ENCODE data around the gene WBP2.
"Not testable (repeated sequence)": the region's sequence is repeated elsewhere in the genome, so short reads cannot be mapped to it uniquely, and the experiment has no call there.

The WBP2 gene

GRCh38 chr17:75813081-75814020 lies 41.8 kb downstream of the WBP2 start:
- DNase-seq (ENCODE audit: low read depth): no peak

DNA sequence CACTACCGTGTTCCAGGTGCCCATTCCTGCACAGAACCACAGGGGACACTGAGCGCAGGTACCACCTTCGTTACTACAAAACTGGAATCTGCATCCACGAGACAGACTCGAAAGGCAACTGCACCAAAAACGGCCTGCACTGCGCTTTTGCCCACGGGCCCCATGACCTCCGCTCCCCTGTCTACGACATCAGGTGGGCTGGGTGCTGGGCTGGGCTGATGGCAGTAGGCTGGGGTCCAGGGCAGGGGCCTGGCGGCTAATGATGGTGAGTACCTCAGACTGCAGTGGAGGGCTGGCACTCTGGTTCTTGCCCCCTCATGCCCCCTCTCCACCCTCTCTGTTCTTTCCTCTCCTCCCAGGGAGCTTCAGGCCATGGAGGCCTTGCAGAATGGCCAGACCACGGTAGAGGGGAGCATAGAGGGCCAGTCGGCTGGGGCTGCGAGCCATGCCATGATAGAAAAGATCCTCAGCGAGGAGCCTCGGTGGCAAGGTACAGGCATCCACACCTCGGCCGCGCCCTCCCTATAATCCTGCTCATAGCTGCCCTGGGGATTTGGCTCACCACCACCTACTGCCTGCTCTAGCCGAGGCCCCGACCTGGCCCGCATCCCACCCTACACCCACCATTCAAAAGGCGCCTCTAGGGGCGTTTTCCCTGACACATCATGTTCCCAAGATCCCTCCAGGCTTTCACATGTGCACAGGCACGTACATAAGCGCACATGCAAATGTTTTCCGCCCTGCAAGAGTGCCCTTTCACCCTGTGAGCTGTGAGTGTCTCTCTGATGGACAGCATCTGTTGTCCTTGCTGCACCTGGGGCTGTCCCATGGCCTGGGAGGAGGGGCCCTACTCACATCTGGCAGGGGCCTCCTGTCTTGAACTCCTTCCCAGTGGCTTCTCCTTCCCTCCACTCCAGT lies 42.8 kb downstream of the WBP2 start:
- DNase-seq (ENCODE audit: low read depth): no peak

DNA sequence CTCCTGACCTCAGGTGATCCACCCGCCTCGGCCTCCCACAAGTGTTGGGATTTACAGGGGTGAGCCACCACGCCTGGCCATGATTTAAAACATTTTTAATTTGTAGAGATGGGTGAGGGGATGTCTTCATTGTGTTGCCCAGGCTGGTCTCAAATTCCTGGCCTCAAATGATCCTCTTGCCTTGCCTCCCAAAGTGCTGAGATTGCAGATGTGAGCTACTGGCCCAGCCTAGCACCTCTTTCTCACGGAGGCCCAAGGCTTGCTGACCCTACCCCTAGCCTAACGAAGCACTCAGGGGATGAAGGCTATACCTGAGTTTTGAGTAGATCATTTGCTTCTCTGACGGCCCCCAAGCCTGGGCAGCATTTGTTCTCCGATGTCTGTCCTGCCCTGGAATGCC lies 44.0 kb downstream of the WBP2 start:
- DNase-seq (ENCODE audit: low read depth): no peak

DNA sequence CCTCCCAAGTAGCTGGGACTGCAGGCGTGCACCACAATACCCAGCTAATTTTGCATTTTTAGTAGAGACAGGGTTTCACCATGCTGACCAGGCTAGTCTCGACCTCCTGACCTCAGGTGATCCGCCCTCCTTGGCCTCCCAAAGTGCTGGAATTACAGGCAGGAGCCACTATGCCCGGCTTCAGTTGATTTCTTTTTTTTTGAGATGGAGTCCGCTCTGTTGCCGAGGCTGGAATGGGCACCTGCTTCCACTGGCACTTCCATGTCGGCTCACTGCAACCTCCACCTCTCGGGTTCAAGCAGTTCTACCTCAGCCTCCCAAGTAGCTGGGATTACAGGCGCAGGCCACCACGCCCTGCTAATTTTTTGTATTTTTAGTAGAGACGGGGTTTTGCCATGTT lies 44.4 kb downstream of the WBP2 start:
- DNase-seq (ENCODE audit: low read depth): not testable (repeated sequence)

- DNase-seq (ENCODE audit: low read depth): no peak
Measured at GRCh38 chr17:75810216-75810615, 44.9 kb downstream of the WBP2 start.

- no peak for DNase-seq (ENCODE audit: low read depth)
Measured at GRCh38 chr17:75809631-75810111, 45.5 kb downstream of the WBP2 start.

DNA sequence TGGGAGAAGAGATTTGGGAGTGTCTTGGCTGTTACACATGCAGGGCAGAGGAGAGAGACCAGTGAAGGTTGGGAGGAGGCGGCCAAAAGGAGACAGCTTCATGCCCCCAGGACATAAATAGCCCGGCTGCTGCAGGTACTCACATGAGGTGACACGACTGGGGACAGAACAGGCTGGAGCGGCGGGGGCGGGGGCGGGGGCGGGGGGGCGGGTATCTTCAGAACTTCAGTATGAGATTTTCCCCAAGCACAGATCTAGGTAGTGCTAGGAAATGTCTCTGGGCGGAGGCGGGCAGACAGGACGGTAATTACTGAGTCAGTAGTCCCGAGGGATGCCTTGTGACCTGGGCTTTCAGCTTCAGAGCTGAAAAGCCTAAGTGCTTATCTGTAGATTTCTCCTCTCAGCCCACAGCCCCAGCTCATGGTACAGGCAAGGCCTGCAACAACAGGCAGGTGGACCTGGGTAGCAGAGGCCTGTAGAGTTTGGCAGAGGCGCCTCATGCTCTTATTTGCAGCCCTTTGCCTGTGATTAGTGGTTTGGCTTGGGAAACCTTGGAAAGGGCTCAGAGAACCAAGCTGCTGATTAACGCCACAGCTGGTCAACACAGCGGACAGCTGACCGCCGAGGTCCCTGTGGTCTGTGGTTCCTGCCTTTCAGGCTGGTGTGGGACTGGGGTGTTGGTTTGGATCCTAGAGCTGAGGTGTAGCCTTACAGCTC lies 46.1 kb downstream of the WBP2 start:
- DNase-seq (ENCODE audit: low read depth): peak; percentile 51

GRCh38 chr17:75808549-75808904 lies 46.6 kb downstream of the WBP2 start:
- DNase-seq (ENCODE audit: low read depth): no peak

- DNase-seq (ENCODE audit: low read depth): no peak
Measured at GRCh38 chr17:75807861-75808260, 47.3 kb downstream of the WBP2 start.

DNA sequence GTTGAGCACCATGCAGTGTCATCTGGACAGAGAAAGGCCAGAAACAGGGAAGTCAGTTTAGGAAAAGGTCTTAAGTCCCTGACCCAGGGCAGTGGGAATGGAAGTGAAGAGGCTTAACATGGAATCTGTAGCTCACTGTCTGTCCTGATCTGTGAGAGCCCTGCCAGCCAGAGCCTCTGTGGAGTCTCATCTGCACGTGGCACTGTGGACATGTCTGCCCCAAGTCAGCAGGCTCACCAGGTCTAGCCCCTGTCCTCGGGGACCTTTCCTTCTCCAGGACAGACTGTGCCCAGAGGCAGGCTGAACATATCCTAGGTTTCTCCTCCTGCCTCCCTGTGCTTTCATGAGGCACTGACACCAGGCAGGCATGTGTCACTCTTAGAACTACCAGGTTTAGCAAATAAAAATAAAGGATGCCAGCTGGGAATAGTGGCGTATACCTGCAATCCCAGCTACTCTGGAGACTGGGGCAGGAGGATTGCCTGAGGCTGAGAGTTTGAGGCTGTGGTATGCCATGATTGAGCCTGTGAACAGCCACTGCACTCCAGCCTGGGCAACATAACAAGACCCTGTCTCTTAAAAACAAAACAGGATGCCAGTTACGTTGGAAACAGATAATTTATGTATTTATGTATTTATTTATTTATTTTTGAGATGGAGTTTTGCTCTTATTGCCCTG lies 48.2 kb downstream of the WBP2 start:
- DNase-seq (ENCODE audit: low read depth): no peak

GRCh38 chr17:75803883-75804282 lies 51.3 kb downstream of the WBP2 start:
- DNase-seq (ENCODE audit: low read depth): no peak

- no peak for DNase-seq (ENCODE audit: low read depth)
Measured at GRCh38 chr17:75799402-75799801, 55.7 kb downstream of the WBP2 start.

DNA sequence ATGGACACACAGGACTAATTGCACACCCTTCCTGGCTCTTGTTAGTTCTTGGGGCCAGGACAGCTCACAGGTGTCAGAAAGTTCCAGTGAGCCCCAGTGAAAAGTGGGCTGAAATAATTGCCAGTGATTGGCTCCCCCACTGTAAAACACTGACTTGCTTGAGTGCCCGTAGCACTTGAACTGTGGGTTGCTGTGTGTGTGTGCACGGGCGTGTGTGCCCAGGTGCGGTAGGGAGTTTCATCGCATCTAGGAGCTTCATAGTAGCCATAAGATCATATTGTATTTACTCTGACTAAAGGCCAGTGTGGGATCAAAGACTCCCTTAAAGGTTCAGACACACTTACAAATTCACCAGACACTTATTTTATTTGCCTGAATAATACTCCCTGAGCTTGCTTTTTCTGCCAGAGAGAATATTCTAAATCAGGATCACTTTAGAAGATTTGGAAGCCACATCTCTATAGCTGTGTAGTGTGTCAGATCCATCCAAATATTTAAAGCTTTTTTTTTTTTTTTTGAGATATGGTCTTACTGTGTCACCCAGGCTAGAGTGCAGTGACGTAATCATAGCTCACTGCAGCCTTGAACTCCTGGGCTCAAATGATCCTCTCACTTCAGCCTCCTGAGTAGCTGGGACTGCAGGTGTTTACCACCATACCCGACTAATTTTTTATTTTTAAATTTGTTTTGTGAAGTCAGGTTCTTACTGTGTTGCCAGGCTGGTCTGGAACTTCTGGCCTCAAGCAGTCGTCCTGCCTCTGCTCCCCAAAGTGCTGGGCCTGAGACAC lies 59.1 kb downstream of the WBP2 start:
- DNase-seq (ENCODE audit: low read depth): no peak

All from amniotic epithelial cell (primary cell).